H1 (cell line): ENCODE measurements around the gene PTK6. TPM values are rescaled to one million over a fixed set of nuclear protein-coding genes. Genes with fewer than 3 reads are reported as not detected.

Experiments used
- EZH2 ChIP-seq: fragments of 200-600 bp; sonication (generic); IDR thresholded peaks from 2 replicates; pipeline ENCODE4 v1.7.1; 2012; ENCODE audit warnings: low read depth, mild to moderate bottlenecking, moderate library complexity, low read length, inconsistent platforms; ENCODE audit not compliant: severe bottlenecking
- JUND ChIP-seq: IDR thresholded peaks from 2 replicates; pipeline ENCODE4 v1.6.1; 2011; ENCODE audit warnings: mild to moderate bottlenecking, improper control_type of control experiment, low read length
- polyA plus RNA-seq, 7 experiments: library from polyadenylated mRNA; depleted of rRNA in 3 of 7; stranded (reverse) in 5 of 7; unstranded in 2 of 7; fragments of >200 nt in 5 of 7; fragments of 200-250 nt in 2 of 7; gene quantifications; 1 replicate in 5 of 7; 2 replicates in 1 of 7; 4 replicates in 1 of 7; pipeline versions ENCODE4 v1.2.1 to v1.2.3, GENCODE V29; 2011 to 2013; ENCODE audit warnings: missing spikeins in 2 of 7, mixed read lengths in 2 of 7
- total RNA-seq: library from RNA; stranded (reverse); fragmentation: NEBNext Ultra II Directional; extraction: Animal tissue kit (Norgen Biotek cat#: 25700); gene quantifications from 2 replicates; pipeline ENCODE4 v1.2.1, GENCODE V29; 2021

The PTK6 gene
- total and polyA plus RNA-seq, 2 of the 8 experiments (the other 6 are each of a cell fraction or from before 2014, with no cell fraction given) = 0.12 to 0.19 TPM

DNA sequence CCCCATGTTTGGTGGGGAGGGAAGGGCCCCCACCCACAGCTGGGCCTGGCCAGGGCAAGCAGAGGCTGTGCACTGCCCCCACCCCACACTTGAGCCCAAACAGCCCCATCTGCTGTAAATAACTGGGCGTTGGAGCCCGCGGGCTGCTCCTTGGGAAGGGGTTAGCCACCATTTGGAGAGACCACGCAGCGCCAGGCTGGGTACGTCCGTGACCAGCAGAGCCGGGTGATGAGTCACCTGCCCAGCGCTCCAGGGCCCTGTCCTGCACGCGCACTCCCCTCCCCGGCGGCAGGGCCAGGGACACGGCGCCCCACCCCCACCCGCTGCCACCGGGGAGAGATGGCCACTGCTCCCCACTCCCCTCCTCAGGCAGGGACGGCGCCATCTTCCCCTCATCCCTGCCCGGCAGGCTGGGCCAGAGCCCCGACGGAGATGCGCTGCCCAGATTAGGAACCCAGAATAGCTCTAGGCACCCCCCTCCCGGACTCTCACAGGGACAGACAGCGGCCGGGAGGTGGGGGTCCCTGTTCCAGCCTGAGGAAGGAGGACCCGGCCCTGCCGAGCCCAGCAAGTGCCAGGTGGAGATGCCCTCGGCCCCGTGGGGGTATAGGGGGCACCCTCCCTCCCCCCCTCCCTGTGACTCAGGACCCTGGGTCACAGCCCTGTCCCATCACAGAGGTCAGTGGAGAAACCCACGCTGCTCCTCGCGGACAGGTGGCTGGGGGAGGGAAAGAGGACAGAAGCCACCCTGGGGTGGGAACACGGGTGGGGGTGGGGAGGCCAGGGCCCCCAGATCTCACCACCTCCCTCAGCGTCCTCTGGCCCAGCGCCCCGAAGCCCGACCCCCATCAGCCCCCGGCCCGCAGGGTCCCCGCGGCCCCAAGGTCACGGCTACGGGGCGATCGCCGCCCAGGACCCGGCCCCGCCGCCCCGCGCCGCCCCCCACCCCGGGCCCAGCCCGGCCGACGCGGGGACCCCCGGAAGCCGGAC is 38.9 kb downstream of the PTK6 start (continued):
- TF ChIP-seq JUND (peak; percentile 72; the same call in 1 of the 2 replicates), EZH2 (peak; percentile 43)
